Gastrocnemius medialis (tissue), 4 donors: ENCODE data around the gene YBEY. TPM values are rescaled to one million over a fixed set of nuclear protein-coding genes. Genes with fewer than 3 reads are reported as not detected.

Experiments used
- ATAC-seq, 2 donors: fragments of 150-250 bp; one replicate each; pipeline ENCODE4 v1.9.1; 2016
- DNase-seq, 2 donors: peaks; one replicate each; pipeline ENCODE4 v3.0.0-alpha.2; 2019
- H3K27ac ChIP-seq, 4 donors: fragments of 200-600 bp; sonication (generic); 1 replicate in 1 of 4; 2 replicates in 3 of 4; pipeline ENCODE4 v1.5.1; 2016 to 2018; ENCODE audit warnings: mild to moderate bottlenecking in 2 of 4, moderate library complexity in 1 of 4
- H3K27me3 ChIP-seq, 3 donors: fragments of 200-600 bp; sonication (generic) in 2 of 3; 1 replicate in 1 of 3; 2 replicates in 2 of 3; pipeline versions ENCODE4 v1.5.1 to v1.6.0; 2016 to 2019; ENCODE audit warnings: mild to moderate bottlenecking in 1 of 3, moderate library complexity in 1 of 3
- H3K36me3 ChIP-seq, 2 donors: fragments of 200-600 bp; sonication (generic) in 1 of 2; one replicate each; pipeline ENCODE4 v1.5.1; 2017 to 2018
- H3K4me1 ChIP-seq, 2 donors: fragments of 200-600 bp; sonication (generic) in 1 of 2; one replicate each; pipeline ENCODE4 v1.5.1; 2016 to 2017; ENCODE audit warnings: mild to moderate bottlenecking in 2 of 2
- H3K4me3 ChIP-seq, 4 donors: fragments of 200-600 bp; sonication (generic) in 3 of 4; 1 replicate in 1 of 4; 2 replicates in 3 of 4; pipeline ENCODE4 v1.5.1; 2016 to 2019; ENCODE audit warnings: mild to moderate bottlenecking in 2 of 4
- H3K9me3 ChIP-seq, 3 donors: fragments of 200-600 bp; sonication (generic) in 2 of 3; 1 replicate in 1 of 3; 2 replicates in 2 of 3; pipeline ENCODE4 v1.5.1; 2016 to 2019
- POLR2A ChIP-seq, 2 donors: fragments of 450-650 bp; IDR thresholded peaks; one replicate each; pipeline ENCODE4 v1.6.1; 2017; ENCODE audit warnings: antibody characterized with exemption in 2 of 2, mild to moderate bottlenecking in 2 of 2, moderate library complexity in 2 of 2
- in situ Hi-C, 4 donors: fragments of 200-750 bp; cut with MboI; loops; one replicate each; pipeline versions ENCODE4 v1.15.0 to v1.8.0; 2017; ENCODE audit warnings: low sequenced_read_pairs in 4 of 4
- intact Hi-C: fragments of 100-400 bp; cut with DNase I; formaldehyde crosslinking; loops from one replicate; pipeline ENCODE4 v1.15.1; 2023; ENCODE audit warnings: low total_unique reads
- total RNA-seq, 4 donors: library from RNA; depleted of rRNA; stranded (reverse); fragments of >200 nt; gene quantifications; one replicate each; pipeline versions ENCODE4 v1.1.0 to v1.2.3, GENCODE V29; 2016
- TF ChIP-seq, protein P1 (sequence below), 5 experiments: fragments of 450-650 bp in 3 of 5; fragments of 200-600 bp in 2 of 5; sonication (generic) in 2 of 5; IDR thresholded peaks in 4 of 5; conservative IDR thresholded peaks in 1 of 5; 1 replicate in 4 of 5; 2 replicates in 1 of 5; pipeline ENCODE4 v1.5.1; 2016 to 2019; ENCODE audit warnings: antibody characterized with exemption in 5 of 5, mild to moderate bottlenecking in 3 of 5, moderate library complexity in 3 of 5

Gene YBEY
- total RNA-seq, 4 donors from 2014 or later = 11.3 to 27.9 (median 18.7) TPM

DNA sequence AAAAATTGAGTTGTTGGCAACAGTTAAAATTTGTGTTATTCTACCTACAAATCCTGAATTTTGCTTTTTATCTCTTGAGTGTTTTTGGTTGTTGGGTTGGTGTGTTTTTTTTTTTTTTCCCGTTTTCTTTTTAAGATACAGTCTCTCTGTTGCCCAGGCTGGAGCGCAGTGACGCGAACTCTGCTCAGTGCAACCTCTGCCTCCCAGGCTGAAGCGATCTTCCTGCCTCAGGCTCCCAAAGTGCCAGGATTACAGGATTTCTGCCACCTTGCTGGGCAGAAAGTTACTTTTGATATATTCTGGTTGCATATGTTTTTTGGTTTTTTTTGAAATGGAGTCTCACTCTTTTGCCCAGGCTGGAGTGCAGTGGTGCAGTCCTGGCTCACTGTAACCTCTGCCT is 42.0 kb downstream of the YBEY start:
- Histone ChIP-seq H3K4me1 (peaks cover 6 to 13% of the 10 kb centered on the region in 2 donors), H3K27me3 (no peaks in the 10 kb centered on the region), H3K36me3 (peaks cover 0 to 19% of the 10 kb centered on the region in 2 donors), H3K9me3 (no peaks in the 10 kb centered on the region), H3K27ac (no peak overlapping the region), H3K4me3 (no peak overlapping the region)
- ATAC-seq = no peak
- intact Hi-C loops = loop anchor here (10.0 kb wide), 1 partner anchor 1993 kb away; the partner anchor contains the start of gene CFAP410
- no peak for TF ChIP-seq POLR2A (IDR thresholded peaks at IDR 0.05)
- TF ChIP-seq, protein P1, sequence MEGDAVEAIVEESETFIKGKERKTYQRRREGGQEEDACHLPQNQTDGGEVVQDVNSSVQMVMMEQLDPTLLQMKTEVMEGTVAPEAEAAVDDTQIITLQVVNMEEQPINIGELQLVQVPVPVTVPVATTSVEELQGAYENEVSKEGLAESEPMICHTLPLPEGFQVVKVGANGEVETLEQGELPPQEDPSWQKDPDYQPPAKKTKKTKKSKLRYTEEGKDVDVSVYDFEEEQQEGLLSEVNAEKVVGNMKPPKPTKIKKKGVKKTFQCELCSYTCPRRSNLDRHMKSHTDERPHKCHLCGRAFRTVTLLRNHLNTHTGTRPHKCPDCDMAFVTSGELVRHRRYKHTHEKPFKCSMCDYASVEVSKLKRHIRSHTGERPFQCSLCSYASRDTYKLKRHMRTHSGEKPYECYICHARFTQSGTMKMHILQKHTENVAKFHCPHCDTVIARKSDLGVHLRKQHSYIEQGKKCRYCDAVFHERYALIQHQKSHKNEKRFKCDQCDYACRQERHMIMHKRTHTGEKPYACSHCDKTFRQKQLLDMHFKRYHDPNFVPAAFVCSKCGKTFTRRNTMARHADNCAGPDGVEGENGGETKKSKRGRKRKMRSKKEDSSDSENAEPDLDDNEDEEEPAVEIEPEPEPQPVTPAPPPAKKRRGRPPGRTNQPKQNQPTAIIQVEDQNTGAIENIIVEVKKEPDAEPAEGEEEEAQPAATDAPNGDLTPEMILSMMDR (IDR thresholded peaks at IDR 0.05 in 4 of 5, conservative IDR thresholded peaks at IDR 0.05 in 1 of 5) = no peak
- no peak for DNase-seq
- in situ Hi-C loops = no loop called here

- Histone ChIP-seq H3K4me3 (no peak overlapping the region), H3K4me1 (peaks cover 6 to 10% of the 10 kb centered on the region in 2 donors), H3K36me3 (peaks cover 0 to 24% of the 10 kb centered on the region in 2 donors), H3K27ac (no peak overlapping the region), H3K9me3 (no peaks in the 10 kb centered on the region), H3K27me3 (no peaks in the 10 kb centered on the region)
- ATAC-seq (no peak), DNase-seq (no peak)
- in situ Hi-C loops (no loop called here), intact Hi-C loops (loop anchor here (10.0 kb wide), 1 partner anchor 1995 kb away; the partner anchor contains the start of gene CFAP410)
- TF ChIP-seq POLR2A (IDR thresholded peaks at IDR 0.05) = no peak
- TF ChIP-seq, protein P1 (IDR thresholded peaks at IDR 0.05 in 4 of 5, conservative IDR thresholded peaks at IDR 0.05 in 1 of 5) = no peak
Observed at GRCh38 chr21:46329796-46330195, 43.7 kb downstream of the YBEY start.

DNA sequence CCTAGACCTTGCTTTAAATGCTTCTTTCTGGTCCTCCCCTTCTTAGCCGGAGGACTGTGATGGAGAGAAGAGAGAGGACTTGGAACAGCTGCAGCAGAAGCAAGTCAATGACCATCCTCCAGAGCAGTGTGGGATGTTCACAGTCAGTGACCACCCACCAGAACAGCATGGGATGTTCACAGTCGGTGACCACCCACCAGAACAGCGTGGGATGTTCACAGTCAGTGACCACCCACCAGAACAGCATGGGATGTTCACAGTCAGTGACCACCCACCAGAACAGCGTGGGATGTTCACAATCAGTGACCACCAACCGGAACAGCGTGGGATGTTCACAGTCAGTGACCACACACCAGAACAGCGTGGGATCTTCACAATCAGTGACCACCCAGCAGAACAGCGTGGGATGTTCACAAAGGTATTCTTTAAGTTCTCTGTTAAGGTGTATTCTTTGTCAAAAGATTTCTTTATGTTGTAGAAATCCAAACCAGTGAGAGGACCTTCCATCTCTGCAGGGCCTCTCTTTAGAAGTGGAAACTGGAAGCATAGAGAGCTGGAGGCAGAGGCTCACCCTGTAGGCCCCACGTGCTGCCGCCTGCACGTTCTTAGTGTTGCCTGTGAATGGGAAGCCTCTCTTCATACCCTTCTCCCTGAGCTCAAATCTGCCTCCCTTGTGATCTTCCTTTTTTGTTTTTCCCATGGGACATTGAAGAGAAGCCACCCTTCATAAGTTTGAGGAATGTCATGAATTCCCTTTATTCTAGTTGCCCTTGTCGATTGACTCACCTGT is 48.4 kb downstream of the YBEY start:
- Histone ChIP-seq H3K27ac (no peak overlapping the region), H3K4me3 (no peak overlapping the region), H3K9me3 (no peaks in the 10 kb centered on the region), H3K27me3 (no peaks in the 10 kb centered on the region), H3K36me3 (peaks cover 0 to 57% of the 10 kb centered on the region in 2 donors), H3K4me1 (no peaks in the 10 kb centered on the region)
- in situ Hi-C loops = no loop called here
- no peak for ATAC-seq
- intact Hi-C loops = no loop called here
- DNase-seq = no peak
- TF ChIP-seq, protein P1 (IDR thresholded peaks at IDR 0.05 in 4 of 5, conservative IDR thresholded peaks at IDR 0.05 in 1 of 5) = no peak
- TF ChIP-seq POLR2A (IDR thresholded peaks at IDR 0.05) = no peak

GRCh38 chr21:46336603-46337002 is 50.5 kb downstream of the YBEY start:
- Histone ChIP-seq H3K36me3 (peaks cover 0 to 48% of the 10 kb centered on the region in 2 donors), H3K4me1 (no peaks in the 10 kb centered on the region), H3K4me3 (no peak overlapping the region), H3K27ac (no peak overlapping the region), H3K9me3 (no peaks in the 10 kb centered on the region), H3K27me3 (no peaks in the 10 kb centered on the region)
- ATAC-seq (no peak), DNase-seq (no peak)
- intact Hi-C loops = no loop called here
- no peak for TF ChIP-seq POLR2A (IDR thresholded peaks at IDR 0.05)
- TF ChIP-seq, protein P1 (IDR thresholded peaks at IDR 0.05 in 4 of 5, conservative IDR thresholded peaks at IDR 0.05 in 1 of 5) = no peak
- in situ Hi-C loops = no loop called here
